GM18861 (cell line): ENCODE data around the gene DCAF15.
"Not testable (repeated sequence)": the region's sequence is repeated elsewhere in the genome, so short reads cannot be mapped to it uniquely, and the experiment has no call there.

Source experiments
- ATAC-seq: cut with Tn5 transposase; IDR thresholded peaks from one replicate; pipeline ENCODE4 v1.9.1; 2021; ENCODE audit not compliant: unreplicated experiment

Gene DCAF15

DNA sequence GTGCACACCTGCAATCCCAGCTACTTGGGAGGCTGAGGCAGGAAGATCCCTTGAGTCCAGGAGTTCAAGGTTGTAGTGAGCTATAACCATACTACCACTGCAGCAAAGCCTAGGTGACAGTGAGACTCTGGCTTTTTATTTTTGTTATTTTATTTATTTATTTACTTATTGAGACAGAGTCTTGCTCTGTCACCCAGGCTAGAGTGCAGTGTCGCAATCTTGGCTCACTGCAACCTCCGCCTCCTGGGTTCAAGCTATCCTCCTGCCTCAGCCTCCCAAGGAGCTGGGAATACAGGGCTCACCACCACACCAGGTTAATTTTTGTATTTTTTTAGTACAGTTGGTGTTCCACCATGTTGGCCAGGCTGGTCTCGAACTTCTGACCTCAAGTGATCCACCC, 21.2 kb downstream of the DCAF15 start:
- not testable (repeated sequence) for ATAC-seq

DNA sequence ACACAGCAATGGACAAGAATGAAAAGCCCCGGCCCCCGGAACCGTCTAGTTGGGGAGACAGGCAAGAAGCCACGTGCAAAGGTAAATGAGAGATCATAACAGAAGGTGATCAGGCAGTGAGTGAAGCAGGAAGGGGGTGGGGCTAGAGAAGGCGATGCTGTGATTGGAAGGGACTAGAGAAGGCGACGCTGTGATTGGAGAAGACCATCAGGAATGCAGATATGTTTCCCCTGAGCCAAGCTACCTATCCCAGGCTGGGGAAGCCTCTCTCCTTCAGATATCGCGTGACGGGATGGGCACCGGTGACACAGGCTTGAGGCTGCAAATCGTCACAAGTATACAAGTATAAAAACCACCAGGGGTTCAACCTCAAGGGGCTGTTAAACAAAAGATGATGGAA, 21.8 kb downstream of the DCAF15 start:
- ATAC-seq = no peak

DNA sequence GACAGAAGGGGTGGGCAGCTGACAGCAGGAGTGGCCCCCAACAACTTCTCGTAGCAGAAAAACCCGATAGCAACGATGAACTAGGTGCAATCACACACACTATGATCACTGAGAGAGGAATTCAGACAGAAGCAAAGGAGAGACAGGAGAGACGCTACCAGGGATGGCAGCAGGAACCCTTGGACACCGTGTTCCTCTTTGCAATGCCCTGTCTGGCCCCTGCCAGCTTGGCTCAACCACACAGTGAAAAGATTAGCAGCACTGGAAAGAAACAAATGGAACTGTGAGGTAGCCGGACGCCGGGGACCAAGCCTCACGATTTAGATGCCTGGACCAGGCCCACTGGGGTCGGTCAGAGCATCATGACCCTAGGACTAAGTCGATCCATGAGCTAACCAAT, 23.6 kb downstream of the DCAF15 start:
- ATAC-seq = no peak

GRCh38 chr19:13976446-13976845, 24.1 kb downstream of the DCAF15 start:
- no peak for ATAC-seq

GRCh38 chr19:13977803-13978202, 25.5 kb downstream of the DCAF15 start:
- ATAC-seq = no peak

DNA sequence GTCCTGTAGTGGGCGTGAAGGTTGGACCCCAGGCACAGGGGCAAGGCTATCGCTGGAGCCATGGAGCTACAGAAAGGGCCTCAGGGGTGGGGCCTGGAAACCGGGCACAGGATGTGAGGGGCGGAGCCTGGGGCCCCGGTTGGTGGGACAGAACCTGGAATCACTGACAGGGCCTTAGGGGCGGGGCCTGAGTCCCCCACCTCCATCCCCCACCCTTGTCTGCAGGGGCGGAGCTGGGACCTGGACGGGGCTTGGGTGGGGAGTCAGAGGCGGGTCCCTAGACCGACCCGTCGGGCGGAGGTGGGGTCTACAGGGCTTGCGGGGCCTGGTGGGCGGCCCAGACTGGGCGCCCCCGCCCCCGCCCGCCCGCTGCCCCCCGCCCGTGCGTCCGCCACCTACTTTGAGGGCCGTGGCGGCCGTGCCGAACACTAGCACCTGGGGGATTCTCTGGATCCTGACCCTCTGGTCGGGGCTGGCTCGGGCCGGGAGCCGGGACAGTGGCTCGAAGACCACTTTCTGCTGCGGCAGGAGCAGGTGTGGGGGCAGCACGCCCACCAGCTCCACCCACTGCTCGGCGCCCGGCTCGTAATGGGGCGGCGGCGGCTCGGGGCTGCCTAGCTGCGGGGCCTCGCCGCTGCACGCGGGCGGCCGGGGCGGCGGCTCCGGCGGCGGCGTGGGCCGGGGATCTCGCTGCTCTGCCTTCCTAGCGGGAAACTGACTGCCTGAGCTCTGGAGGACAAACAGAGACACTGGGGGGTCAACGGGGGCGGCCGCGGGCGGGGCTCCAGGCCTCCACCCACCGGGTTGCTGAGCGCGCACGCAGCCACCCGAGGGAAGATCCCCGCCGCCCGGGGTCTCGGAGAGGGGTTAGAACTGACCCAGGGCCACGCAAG, 26.3 kb downstream of the DCAF15 start:
- ATAC-seq = no peak

GRCh38 chr19:13979244-13979615, 26.9 kb downstream of the DCAF15 start:
- no peak for ATAC-seq

GRCh38 chr19:13979686-13980085, 27.4 kb downstream of the DCAF15 start:
- no peak for ATAC-seq

- ATAC-seq = no peak
Measured at GRCh38 chr19:13980340-13980739, 28.0 kb downstream of the DCAF15 start.

DNA sequence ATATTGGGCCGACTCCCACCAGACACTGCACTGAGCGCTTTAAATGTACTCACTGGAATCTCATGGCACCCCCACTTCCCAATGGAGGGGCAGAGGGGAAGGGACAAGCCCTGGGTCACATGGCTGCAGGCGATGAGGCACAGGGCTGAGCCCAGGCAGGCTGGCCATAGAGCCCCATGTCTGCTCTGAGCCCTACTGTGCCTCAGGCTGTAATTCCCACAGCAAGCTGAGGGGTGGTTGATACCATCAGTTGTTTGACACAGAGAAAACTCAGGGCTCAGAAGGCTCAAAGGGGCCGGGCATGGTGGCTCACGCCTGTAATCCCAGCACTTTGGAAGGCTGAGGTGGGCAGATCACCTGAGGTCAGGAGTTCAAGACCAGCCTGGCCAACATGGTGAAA, 28.7 kb downstream of the DCAF15 start:
- ATAC-seq = no peak

- no peak for ATAC-seq
Measured at GRCh38 chr19:13981467-13981866, 29.2 kb downstream of the DCAF15 start.

DNA sequence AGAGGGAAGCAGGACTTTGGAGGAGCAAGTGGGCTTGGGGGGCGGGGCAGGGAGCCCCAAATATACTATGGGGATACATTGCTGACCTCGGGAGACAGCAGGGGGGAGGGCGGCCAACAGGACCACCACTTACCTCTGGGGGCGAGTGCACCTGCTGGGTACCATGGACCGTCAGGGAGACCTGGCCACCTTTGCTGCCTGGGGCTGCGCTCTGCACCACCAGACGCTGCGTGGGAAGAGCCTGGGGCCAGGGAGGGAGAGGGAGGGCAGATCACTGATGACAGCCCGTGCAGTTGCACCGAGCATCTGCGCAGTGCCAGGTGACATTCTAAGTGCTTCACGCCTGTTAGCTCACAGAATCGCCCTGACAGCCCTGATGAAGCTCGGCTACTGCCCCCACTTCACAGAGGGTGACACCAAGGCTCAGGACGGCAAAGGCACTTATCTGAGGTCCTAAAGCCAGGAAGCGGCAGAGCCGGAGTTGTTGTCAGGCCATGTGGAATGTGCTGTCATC, 29.7 kb downstream of the DCAF15 start:
- ATAC-seq = no peak

- no peak for ATAC-seq
Measured at GRCh38 chr19:13982773-13983172, 30.5 kb downstream of the DCAF15 start.

DNA sequence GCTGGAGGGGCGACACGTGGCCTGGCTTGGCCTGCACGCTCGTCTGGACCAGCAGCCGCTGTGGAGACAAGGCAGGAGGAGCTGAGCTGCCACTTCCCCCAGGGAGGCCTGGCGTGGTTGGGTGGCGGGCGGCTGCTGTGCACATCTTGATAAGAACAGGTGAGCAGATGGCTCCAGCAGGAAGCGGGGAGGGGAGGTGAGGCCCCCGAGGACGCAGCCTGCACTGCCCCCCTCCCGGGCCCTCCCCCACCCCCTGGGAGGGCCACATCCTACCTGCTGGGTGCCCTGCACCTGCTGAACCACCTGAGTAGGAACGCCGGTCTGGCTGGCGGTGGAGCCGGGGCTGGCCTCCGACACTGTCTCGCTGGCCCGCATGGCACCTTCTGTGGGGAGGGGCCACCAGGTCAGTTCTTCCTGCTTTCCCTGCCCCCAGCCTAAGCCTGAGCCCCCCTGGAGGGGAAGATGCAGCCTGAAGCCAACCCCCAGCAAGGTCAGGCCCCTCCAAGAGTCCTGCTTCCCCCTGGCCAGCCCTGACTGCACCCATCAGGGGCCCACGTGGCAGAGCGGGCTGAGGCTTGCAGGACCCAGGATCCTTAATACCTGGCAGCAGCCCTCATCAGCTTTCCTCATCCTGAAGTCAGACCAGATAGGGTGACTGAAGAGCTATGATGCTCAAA, 31.0 kb downstream of the DCAF15 start:
- ATAC-seq = no peak

DNA sequence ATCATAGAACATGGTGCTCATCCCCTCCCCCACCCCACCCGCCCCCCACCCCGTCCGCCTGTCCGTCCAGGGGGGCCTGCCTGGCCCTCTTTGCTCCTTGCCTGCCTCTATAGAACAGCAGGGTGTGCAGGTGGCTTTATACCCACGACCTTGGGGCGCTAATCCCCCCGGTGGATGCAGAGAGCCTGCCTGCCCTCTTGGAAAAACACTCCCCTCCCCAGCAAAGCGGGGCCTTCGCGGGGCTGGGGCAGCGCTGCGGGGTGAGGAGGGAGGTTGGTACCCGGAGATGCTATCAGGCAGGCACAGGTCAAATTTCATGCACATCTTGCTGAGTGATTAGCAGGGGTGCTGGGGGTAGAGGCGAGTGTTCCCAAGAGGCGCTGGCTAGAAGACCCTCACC, 31.9 kb downstream of the DCAF15 start:
- no peak for ATAC-seq

- no peak for ATAC-seq
Measured at GRCh38 chr19:13984875-13985741, 32.8 kb downstream of the DCAF15 start.

- ATAC-seq = peak; percentile 10
Measured at GRCh38 chr19:13985771-13986347, 33.5 kb downstream of the DCAF15 start.

- ATAC-seq = peak; percentile 71
Measured at GRCh38 chr19:13986348-13986904, 34.1 kb downstream of the DCAF15 start.

DNA sequence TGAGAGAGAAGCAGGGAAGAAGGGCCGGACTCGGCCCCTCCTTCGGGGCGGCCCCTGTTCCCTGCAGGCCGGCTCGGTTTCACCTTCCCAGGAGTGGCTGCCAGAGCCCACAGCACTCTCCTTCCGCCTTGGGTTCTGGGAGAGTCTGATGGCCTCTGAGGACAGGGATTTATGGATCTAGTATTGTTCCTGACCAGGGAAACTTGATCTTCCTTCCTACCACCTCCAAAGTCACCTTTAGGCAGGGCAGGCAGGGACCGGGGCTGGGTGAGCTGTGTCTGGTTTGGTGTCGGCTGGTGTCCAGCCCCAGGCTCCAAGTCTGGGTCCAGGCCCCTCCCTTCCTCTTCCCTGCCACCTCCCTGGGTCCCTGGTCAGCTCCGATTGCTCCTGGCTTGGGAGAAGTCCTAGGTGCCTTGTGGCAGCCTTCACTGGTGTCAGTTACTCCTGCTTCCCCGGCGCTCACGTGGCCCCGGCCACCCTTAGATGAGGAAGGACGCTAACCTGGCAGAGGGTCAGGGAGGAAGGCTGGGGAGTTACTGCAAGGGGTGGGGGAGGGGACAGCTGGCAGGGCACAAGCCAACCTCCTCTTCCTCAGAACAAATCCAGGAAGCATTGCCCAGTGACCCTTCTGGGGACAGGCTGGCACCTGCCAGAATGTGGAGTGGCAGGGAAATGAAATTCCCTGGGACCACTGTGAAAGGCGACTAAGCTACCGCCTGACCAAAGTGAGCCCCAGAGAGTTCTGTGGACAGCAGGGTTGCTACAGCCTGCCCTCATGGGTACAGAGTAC, 35.0 kb downstream of the DCAF15 start:
- no peak for ATAC-seq

- ATAC-seq = no peak
Measured at GRCh38 chr19:13989487-13989886, 37.2 kb downstream of the DCAF15 start.
